ENCODE data around the gene DNAH10. TPM values are rescaled to one million over a fixed set of nuclear protein-coding genes. Genes with fewer than 3 reads are reported as not detected.

DNAH10 gene
- total RNA-seq, 1 experiment from 2014 or later, result 0.17 TPM

DNA sequence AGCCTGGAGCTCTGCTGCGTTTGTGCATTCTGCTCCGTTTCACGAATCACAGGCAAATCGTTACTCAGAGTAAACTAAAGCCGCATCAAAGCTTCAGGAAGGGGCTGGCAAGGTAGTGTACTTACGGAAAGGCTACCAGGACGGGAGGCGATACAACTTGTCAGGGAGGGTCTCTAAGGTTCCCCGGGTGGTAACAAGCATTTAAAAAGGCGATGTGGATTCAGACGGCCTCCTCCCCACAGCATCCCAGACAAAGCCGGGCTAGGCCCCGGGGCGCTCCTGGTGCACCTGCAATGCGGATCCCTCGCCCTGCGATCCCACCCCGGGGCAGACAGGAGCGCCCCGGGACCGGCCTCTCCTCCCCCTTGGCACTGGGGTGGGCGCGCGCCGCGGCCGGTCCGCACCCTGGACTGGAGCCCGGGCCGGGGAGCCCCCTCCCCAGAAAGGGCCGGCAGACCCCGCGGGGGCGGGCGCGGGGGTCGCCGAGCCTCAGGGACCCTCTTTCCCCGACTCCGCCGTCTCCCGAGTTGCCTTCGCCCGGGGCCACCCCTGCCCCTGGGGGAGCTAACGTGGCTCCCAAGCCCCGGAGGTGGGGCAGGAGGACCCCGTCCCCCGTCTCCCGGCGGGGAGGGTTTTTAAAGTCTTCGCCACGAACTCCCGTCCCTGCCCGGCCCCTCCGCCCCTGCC is 209.8 kb downstream of the DNAH10 start:
- H3K4ac ChIP-seq (ENCODE audit: low read depth, low read length), result no peak overlapping the region
- no peak overlapping the region for H2AFZ ChIP-seq (ENCODE audit: low read length)
- H4K20me1 ChIP-seq (ENCODE audit: control insufficient read depth, insufficient read depth, insufficient read length), result no peaks in the 10 kb centered on the region

More for the DNA sequence above, 209.8 kb downstream of the DNAH10 start:
- peaks cover 81% of the 10 kb centered on the region for H3K27me3 Mint-ChIP-seq (ENCODE audit: low read depth)
- Histone ChIP-seq H3K18ac (ENCODE audit: insufficient read length, low read depth, low read length) (no peak overlapping the region), H3K9ac (ENCODE audit: extremely low read depth, insufficient read length, low read length) (no peak overlapping the region), H2BK20ac (ENCODE audit: low read depth, low read length, poor library complexity, severe bottlenecking) (no peak overlapping the region), H2BK5ac (ENCODE audit: insufficient read length, low read length) (no peak overlapping the region), H4K5ac (ENCODE audit: insufficient read length, low read depth, low read length) (no peak overlapping the region), H3K56ac (ENCODE audit: insufficient read length, low read depth, low read length) (no peak overlapping the region), H4K91ac (ENCODE audit: insufficient read length, low read depth, low read length) (no peak overlapping the region), H3K23me2 (ENCODE audit: insufficient read length, low read depth, low read length, poor library complexity, severe bottlenecking) (peaks cover 8% of the 10 kb centered on the region), H3K27ac (ENCODE audit: insufficient read length, low read depth, low read length) (no peak overlapping the region), H3K4me1 (ENCODE audit: insufficient read depth, low read length) (no peaks in the 10 kb centered on the region), H3K27me3 (ENCODE audit: insufficient read depth, low read length) (peaks cover 53% of the 10 kb centered on the region), H2BK120ac (ENCODE audit: low read depth, low read length, poor library complexity, severe bottlenecking) (no peak overlapping the region), H4K8ac (replicated peaks; ENCODE audit: insufficient read length, low read depth, low read length) (no peak overlapping the region), H3K79me2 (ENCODE audit: insufficient read depth, low read length) (no peaks in the 10 kb centered on the region), H3K14ac (ENCODE audit: insufficient read depth, low read length) (no peak overlapping the region), H3K9me3 (ENCODE audit: control insufficient read depth, low read depth, low read length) (no peaks in the 10 kb centered on the region), H3K79me1 (ENCODE audit: insufficient read depth, low read depth, low read length, poor library complexity, severe bottlenecking) (no peaks in the 10 kb centered on the region), H2AK5ac (ENCODE audit: insufficient read length, low read length) (no peak overlapping the region), H3T11ph (ENCODE audit: low read length) (no peak overlapping the region), H2BK12ac (ENCODE audit: insufficient read length, low read depth, low read length) (no peak overlapping the region), H3K4me2 (ENCODE audit: insufficient read depth, insufficient read length, low read length) (peak overlapping the region; percentile 21), H2BK15ac (ENCODE audit: low read depth, low read length) (no peak overlapping the region), H3K23ac (ENCODE audit: insufficient read length, low read depth, low read length) (no peak overlapping the region)
- peak overlapping the region in 1 of 3 experiments; percentile 51; a peak in 1 of 7 replicates for H3K27ac Mint-ChIP-seq
- peaks cover 10 to 15% of the 10 kb centered on the region in 2 experiments for H3K4me1 Mint-ChIP-seq
- no peaks in the 10 kb centered on the region for H3K9me3 Mint-ChIP-seq
- TF ChIP-seq, protein P1, sequence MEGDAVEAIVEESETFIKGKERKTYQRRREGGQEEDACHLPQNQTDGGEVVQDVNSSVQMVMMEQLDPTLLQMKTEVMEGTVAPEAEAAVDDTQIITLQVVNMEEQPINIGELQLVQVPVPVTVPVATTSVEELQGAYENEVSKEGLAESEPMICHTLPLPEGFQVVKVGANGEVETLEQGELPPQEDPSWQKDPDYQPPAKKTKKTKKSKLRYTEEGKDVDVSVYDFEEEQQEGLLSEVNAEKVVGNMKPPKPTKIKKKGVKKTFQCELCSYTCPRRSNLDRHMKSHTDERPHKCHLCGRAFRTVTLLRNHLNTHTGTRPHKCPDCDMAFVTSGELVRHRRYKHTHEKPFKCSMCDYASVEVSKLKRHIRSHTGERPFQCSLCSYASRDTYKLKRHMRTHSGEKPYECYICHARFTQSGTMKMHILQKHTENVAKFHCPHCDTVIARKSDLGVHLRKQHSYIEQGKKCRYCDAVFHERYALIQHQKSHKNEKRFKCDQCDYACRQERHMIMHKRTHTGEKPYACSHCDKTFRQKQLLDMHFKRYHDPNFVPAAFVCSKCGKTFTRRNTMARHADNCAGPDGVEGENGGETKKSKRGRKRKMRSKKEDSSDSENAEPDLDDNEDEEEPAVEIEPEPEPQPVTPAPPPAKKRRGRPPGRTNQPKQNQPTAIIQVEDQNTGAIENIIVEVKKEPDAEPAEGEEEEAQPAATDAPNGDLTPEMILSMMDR (conservative IDR thresholded peaks at IDR 0.05), result no peak
- DNase-seq, result peak; percentile 96
- WGBS (ENCODE audit: extremely low coverage, insufficient read length, low lambda C conversion rate), result no CpG with 5 or more reads among the region's 55 CpGs
- H3K36me3 Mint-ChIP-seq (ENCODE audit: insufficient read depth in 1 of 3, low read depth in 3 of 3), result peaks cover 9 to 21% (median 11%) of the 10 kb centered on the region in 3 experiments
- H3K4me3 Mint-ChIP-seq, result peak overlapping the region; percentile 46 to 85

Data from H9 (cell line).